Endothelial cell (in vitro differentiated cells): ENCODE results near the gene CASP9. TPM values are rescaled to one million over a fixed set of nuclear protein-coding genes. Genes with fewer than 3 reads are reported as not detected.
"Not testable (repeated sequence)": the region's sequence is repeated elsewhere in the genome, so short reads cannot be mapped to it uniquely, and the experiment has no call there.

Experiments used
- DNase-seq: peaks from one replicate; pipeline ENCODE4 v3.0.0; 2021; ENCODE audit warnings: low spot score
- H3K27ac Mint-ChIP-seq: one replicate; pipeline ENCODE4 v1.8.0; 2021; ENCODE audit warnings: mixed read lengths, inconsistent platforms; ENCODE audit not compliant: unreplicated experiment
- H3K27me3 Mint-ChIP-seq: one replicate; pipeline ENCODE4 v1.8.0; 2021; ENCODE audit warnings: mild to moderate bottlenecking, moderate library complexity, mixed read lengths, inconsistent platforms; ENCODE audit not compliant: unreplicated experiment
- H3K36me3 Mint-ChIP-seq: one replicate; pipeline ENCODE4 v1.8.0; 2021; ENCODE audit warnings: mild to moderate bottlenecking, low read depth, mixed read lengths, inconsistent platforms; ENCODE audit not compliant: unreplicated experiment
- H3K4me1 Mint-ChIP-seq: one replicate; pipeline ENCODE4 v1.8.0; 2021; ENCODE audit warnings: mild to moderate bottlenecking, mixed read lengths, inconsistent platforms; ENCODE audit not compliant: unreplicated experiment
- H3K4me3 Mint-ChIP-seq: one replicate; pipeline ENCODE4 v1.8.0; 2021; ENCODE audit warnings: mild to moderate bottlenecking, mixed read lengths, inconsistent platforms; ENCODE audit not compliant: unreplicated experiment
- H3K9me3 Mint-ChIP-seq: one replicate; pipeline ENCODE4 v1.8.0; 2021; ENCODE audit warnings: mixed read lengths, inconsistent platforms; ENCODE audit not compliant: unreplicated experiment
- total RNA-seq: library from RNA; stranded (reverse); fragmentation: NEBNext Ultra II Directional; extraction: Animal tissue kit (Norgen Biotek cat#: 25700); gene quantifications from one replicate; pipeline ENCODE4 v1.2.1, GENCODE V29; 2021; ENCODE audit not compliant: unreplicated experiment
- TF ChIP-seq, protein P1 (sequence below): fragments of 200-600 bp; sonication (generic); IDR thresholded peaks from one replicate; pipeline ENCODE4 v1.5.0; 2021; ENCODE audit warnings: antibody characterized with exemption; ENCODE audit not compliant: unreplicated experiment

The CASP9 gene
- total RNA-seq, 1 donor from 2014 or later = 12.0 TPM

DNA sequence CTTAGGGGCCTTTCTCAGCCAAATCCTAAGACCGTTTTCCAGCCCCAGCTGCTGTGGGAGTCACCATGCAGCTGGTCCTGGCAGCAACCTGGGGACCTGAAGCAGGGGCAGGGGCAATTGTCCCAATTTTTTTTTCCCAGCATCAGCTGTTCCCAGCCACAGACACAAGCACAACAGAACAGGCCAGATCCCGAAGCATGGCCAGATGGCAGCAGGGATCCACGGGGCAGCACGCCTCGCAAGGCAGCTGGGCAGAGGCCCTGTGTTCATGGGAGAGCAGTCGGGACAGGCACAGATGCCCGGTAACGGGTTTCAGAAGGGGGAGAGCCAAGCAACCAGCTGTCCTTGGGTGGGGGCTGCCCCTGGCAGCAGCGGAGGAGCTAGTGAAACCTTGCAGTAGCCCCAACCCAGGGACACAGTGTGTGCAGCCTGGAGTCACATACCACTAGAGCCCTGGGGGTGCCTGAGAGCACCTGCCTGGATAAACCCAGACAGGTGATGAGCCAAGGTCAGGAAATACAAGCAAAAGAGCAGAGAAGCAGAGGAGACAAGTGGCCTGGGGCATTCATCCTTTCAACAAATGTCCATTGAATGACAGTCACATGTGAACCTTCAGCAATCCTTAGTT, 54.1 kb downstream of the CASP9 start:
- not testable (repeated sequence) for H3K27me3 Mint-ChIP-seq, H3K9me3 Mint-ChIP-seq, H3K36me3 Mint-ChIP-seq, H3K4me1 Mint-ChIP-seq, DNase-seq, H3K27ac Mint-ChIP-seq, H3K4me3 Mint-ChIP-seq

DNA sequence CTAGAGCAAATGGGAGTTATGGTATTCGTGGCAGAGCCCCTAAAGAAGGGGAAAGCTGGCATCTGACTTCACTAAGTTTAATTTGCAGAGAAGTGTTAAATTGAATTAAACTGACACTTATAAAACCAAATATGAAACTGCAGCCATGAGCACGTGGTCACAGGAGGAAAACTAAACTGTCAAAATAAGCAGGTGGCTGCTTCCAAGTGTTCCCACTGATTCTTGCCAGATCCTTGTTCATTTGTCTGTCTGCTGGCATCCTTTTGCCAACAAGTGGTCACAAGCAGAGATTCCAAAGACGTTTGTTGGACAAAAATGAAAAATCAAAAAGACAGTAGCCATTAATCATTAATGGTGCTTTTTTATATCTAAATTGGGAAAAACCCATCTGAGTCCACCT, 54.7 kb downstream of the CASP9 start:
- TF ChIP-seq, protein P1, sequence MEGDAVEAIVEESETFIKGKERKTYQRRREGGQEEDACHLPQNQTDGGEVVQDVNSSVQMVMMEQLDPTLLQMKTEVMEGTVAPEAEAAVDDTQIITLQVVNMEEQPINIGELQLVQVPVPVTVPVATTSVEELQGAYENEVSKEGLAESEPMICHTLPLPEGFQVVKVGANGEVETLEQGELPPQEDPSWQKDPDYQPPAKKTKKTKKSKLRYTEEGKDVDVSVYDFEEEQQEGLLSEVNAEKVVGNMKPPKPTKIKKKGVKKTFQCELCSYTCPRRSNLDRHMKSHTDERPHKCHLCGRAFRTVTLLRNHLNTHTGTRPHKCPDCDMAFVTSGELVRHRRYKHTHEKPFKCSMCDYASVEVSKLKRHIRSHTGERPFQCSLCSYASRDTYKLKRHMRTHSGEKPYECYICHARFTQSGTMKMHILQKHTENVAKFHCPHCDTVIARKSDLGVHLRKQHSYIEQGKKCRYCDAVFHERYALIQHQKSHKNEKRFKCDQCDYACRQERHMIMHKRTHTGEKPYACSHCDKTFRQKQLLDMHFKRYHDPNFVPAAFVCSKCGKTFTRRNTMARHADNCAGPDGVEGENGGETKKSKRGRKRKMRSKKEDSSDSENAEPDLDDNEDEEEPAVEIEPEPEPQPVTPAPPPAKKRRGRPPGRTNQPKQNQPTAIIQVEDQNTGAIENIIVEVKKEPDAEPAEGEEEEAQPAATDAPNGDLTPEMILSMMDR = no peak
- H3K36me3 Mint-ChIP-seq = no peaks in the 10 kb centered on the region
- no peak for DNase-seq
- peaks cover 2% of the 10 kb centered on the region for H3K27me3 Mint-ChIP-seq
- no peaks in the 10 kb centered on the region for H3K9me3 Mint-ChIP-seq
- no peaks in the 10 kb centered on the region for H3K4me1 Mint-ChIP-seq
- no peak overlapping the region for H3K27ac Mint-ChIP-seq
- H3K4me3 Mint-ChIP-seq = no peak overlapping the region

DNA sequence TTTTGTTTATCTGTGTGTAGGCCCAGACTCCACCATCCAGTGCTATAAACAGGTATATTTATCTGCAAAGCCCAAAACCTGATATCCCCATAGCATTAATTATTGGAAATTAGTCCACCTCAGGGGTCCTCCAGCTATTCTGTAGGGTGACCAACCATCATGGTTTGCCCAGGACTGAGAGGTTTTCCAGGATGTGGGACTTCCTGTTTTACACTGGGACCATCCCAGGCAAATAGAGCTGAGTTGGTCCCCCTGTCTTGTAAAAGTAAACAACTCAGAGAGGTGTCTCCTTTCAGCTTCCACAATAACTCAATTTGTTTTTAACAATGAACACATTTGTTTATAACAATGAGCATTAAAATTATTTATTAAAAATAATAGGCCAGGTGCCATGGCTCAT, 55.9 kb downstream of the CASP9 start:
- Mint-ChIP-seq H3K4me3 (no peak overlapping the region), H3K27me3 (no peaks in the 10 kb centered on the region), H3K9me3 (no peaks in the 10 kb centered on the region), H3K27ac (no peak overlapping the region), H3K4me1 (no peaks in the 10 kb centered on the region), H3K36me3 (no peaks in the 10 kb centered on the region)
- TF ChIP-seq, protein P1 = no peak
- no peak for DNase-seq

DNA sequence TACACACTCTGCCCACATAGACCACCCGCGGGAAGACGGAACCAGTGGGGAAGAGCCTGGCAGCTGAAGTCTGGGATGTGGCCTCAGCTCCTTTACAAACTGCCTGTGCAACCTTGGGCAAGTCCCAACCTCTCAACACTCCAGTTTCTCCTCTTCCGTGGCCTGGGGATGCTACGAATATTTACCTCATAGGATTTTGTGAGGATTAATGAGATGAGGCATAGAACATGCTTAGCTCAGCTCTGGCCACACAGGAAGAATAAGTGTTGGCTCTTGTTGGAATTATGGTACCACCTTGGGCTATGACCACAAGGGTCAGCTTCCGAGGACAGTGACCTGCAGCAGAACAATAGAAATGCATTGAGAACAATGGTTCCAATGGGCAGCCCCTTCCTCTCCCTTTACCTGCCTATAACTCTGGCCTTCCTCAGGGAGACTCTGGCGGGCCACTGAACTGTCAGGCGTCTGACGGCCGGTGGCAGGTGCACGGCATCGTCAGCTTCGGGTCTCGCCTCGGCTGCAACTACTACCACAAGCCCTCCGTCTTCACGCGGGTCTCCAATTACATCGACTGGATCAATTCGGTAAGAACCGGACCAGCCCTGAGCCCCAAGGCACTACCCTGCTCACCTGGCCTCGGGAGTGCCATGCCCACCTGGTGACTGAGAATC, 56.9 kb downstream of the CASP9 start:
- H3K27ac Mint-ChIP-seq, DNase-seq, H3K9me3 Mint-ChIP-seq, H3K27me3 Mint-ChIP-seq, H3K4me3 Mint-ChIP-seq, H3K4me1 Mint-ChIP-seq, H3K36me3 Mint-ChIP-seq: not testable (repeated sequence)

DNA sequence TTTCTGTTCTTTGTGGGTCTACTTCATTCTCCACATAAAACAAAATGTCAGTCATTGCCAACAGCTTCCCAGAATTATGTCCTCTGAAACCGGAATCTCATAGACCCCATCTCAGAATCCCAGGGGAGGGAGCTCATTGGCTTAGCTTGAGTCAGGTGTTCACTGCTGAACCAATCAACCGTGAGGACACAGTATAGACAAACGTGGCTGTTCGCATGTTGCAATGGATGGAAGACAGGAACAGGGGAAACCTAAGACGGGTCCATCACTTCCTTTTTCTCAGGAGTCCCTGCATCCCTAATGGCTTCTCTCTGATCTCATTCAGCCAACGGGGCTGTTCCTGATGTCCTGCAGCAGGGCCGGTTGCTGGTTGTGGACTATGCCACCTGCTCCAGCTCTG, 58.3 kb downstream of the CASP9 start:
- H3K36me3 Mint-ChIP-seq = no peaks in the 10 kb centered on the region
- no peak overlapping the region for H3K27ac Mint-ChIP-seq
- DNase-seq = no peak
- H3K4me1 Mint-ChIP-seq = peaks cover 2% of the 10 kb centered on the region
- no peak overlapping the region for H3K4me3 Mint-ChIP-seq
- TF ChIP-seq, protein P1 = no peak
- no peaks in the 10 kb centered on the region for H3K27me3 Mint-ChIP-seq
- no peaks in the 10 kb centered on the region for H3K9me3 Mint-ChIP-seq

DNA sequence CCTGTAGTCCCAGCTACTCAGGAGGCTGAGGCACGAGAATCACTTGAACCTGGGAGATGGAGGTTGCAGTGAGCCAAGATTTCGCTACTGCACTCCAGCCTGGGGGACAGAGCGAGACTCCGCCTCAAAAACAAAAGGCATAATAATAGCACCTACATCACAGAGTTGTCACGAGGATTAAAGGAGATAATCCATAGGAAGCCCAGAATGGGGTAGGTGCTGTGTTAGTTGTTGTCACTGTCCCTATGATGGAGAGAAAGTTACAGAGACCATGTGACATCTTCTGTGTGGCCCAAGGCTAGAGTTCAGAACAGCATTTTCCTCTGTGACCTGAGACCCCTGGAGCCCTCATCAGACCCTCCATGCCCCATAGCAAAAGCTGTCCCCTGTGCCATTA, 60.1 kb downstream of the CASP9 start:
- H3K27me3 Mint-ChIP-seq, H3K27ac Mint-ChIP-seq, H3K4me1 Mint-ChIP-seq, H3K4me3 Mint-ChIP-seq, H3K9me3 Mint-ChIP-seq, DNase-seq, H3K36me3 Mint-ChIP-seq: not testable (repeated sequence)

DNA sequence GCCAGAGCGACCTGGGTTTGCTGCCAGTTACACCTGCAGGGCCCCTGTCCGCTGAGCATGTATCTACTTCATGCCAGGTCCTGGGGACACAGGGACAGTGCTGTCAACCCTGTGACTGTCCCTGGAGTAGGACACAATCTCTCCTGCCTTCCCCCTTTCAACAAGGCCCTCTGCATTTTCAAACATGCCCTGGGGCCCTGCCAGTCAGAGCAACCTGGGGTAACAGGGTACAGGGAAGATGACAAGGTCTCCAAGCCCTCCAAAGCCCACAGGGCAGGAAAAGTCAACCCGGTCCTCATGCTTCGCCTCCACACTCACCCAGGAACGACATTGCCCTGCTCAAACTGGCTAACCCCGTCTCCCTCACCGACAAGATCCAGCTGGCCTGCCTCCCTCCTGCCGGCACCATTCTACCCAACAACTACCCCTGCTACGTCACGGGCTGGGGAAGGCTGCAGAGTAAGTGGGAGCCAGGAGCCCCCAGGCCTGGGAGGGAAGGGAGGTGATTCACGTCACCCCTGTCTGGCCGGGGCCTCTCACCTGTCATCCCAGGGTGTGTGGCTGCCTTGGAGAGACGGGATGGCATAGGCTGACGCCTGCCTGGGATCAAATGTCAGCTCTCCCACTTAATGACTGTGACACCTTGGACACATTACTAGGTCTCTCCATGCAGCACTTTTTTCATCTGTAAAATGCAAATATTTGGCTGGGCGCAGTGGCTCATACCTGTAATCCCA, 60.8 kb downstream of the CASP9 start:
- H3K27ac Mint-ChIP-seq, DNase-seq, H3K9me3 Mint-ChIP-seq, H3K27me3 Mint-ChIP-seq, H3K4me3 Mint-ChIP-seq, H3K36me3 Mint-ChIP-seq, H3K4me1 Mint-ChIP-seq: not testable (repeated sequence)
